NOMO-1 (cell line): ENCODE results near the gene ATF1.
"Not testable (repeated sequence)": the region's sequence is repeated elsewhere in the genome, so short reads cannot be mapped to it uniquely, and the experiment has no call there.

ENCODE experiments used
- DNase-seq, 2 experiments: peaks; one replicate each; lab custom pipeline; 2025; ENCODE audit not compliant: unreplicated experiment in 2 of 2; lab: John Stamatoyannopoulos, UW

ATF1 gene

DNA sequence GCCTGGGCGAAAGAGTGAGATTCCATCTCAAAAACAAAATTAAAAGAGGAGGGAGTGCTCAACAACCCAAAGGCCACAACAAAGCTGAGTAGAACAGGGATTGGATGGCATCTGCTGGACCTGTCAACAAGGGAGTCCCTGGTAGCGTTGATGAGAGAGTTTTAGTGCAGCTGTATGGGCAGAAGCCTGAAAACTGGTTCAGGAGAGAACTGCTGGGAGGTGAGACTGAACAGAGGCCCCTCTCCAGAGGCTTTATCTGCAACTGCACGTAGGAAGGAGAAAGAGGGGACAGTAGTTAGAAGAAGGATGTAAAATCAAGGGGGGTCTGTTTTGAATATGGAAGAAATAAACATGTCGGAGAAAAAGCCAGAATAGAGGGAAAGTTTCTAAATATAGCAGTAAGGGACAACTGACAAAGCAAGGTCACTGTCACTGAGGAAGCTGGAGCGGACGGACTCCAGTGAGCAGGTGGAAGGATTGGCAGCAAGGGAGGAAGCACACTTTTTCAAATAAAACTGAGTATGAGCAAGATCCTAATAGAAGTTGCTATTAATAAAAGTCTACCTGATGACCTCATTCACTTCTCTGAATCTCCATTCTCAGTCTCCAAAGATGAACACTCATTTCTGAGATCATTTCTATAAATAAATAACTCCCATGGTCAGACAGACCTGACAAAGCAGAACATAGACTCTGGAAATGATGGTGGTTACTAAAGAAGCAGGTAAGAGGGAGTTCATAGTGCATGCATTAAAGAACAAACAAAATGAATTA, 11.8 kb upstream of the ATF1 start:
- no peak for DNase-seq

DNA sequence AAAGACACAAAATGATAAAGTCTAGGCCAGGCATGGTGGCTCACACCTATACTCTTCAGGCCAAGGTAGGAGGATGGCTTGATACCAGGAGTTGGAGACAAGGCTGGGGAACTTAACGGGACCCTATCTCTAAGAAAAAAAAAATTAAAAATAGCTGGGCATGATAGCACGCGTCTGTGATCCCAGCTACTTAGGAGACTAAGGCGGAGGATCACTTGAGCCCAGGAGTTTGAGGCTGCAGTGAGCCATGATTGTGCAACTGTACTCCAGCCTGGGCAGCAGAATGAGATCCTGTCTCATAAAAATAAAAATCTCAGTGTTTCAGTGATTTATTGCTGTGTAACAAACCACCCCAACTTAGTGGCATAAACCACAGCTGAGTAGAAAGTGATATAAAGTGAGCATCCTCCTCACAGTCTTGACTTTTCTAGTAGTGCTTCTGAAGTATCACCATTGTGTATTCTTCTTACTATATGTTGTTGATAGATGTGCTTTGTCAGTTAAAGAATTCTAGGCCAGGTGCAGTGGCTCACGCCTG, 10.6 kb upstream of the ATF1 start:
- no peak for DNase-seq

DNA sequence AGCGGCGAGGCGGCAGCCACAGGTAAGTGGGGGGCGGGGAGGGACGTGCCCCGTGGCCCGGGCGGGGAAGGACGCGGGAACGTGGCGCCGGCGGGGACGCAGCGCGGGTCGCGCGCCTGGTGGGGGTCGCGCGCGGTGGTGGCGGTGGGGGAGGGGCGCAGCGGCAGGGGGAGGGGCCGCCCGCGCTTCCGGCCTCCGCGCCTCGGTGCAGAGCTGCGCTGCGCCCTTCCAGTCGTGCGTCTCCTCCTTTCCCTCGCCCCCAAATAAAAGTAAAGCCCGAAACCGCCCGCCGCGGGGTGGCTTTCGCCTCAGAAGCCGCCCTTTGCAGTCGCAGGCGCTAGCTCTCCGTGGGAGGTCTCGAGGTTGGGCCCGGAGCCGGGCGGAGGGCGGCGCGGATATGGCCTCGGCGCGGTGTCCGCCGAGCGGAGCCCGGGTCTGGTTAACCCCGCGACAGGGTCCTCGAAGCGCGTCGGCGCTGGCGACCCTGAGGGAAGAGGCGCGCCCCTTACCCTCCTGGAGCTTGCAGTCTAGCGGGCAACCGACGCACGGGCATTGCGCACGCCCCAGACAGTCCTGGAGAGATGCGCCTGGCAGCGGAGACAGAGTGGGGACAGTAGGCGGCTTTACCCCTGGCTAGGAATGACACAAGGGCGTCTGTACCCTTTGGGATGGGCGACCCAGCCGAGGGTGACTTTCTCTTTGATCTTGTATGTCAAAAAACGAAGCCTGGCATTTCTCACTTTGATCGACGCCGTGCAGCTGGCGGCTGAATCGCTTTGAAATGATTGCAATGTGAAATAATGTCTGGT, 589 bp downstream of the ATF1 start:
- DNase-seq: peak; percentile 51 to 70

DNA sequence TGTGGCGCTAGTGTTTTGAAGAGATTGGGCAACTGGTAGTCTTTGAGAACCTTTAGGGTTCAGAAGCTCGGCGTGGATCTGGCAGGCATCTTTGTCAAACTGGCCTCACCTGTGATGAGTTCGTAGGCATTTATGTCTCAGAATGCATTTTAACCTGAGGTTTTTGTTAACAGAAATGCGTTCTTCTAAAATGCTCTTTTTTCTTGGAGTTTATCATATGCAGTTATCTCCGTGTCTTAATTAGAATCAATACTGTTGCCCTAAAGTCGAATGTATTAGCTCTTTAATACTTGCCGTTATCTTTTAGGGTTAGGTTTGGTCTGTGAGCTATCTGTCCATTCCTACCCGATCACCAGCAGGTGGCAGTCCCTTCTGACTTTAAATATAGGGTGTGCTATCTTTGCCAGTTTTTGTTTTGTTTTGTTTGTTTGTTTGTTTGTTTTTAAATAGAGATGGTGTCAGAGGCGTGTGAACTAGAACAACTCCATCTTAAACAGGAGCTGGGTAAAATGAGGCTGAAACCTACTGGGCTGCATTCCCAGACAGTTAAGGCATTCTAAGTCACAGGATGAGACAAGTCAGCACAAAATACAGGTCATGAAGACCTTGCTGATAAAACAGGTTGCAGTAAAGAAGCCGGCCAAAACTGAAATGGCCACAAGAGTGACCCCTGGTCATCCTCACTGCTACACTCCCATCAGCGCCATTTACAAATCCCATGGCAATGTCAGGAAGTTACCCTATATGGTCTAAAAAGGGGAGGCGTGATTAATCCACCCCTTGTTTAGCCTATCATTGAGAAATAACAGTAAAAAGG, 1.4 kb downstream of the ATF1 start:
- peak; percentile 24 to 48 for DNase-seq

DNA sequence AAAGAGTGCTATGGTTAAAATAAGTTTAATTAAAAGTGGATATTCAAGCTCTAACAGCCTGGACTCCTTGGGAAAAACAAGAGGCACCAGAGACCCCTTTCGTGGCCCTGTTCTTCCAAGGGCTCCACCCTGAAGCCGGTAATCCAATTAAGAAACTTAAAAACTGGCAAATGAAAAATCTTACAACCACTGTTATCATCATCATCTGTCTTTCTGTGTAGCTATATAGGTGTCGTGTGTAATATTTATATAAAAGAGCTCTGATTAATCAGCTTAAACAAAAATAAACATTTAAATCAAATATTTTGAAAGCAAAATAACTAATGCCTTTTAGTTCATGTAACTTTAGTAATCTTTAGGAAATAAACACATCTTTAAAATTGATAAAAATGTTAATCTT, 4.5 kb downstream of the ATF1 start:
- no peak for DNase-seq

DNA sequence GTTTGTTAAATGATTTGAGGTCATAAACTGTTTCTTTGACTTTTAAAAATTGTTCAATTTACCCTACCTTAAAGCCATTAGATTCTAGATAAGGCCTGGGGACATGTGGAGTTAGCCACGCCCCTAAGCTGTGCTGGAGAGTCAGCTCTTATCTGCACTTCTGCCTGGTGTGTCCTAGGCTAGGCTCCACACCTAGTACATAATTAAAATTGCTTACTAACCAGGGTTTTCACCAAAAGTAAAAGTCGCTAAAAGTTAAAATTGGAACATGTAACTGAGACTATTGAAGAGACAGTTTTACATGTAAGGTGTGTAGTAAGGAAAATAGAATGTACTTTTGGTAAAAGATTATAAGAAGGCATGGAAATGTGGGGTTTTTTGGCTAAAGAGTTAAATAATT, 4.9 kb downstream of the ATF1 start:
- DNase-seq: not testable (repeated sequence)

DNA sequence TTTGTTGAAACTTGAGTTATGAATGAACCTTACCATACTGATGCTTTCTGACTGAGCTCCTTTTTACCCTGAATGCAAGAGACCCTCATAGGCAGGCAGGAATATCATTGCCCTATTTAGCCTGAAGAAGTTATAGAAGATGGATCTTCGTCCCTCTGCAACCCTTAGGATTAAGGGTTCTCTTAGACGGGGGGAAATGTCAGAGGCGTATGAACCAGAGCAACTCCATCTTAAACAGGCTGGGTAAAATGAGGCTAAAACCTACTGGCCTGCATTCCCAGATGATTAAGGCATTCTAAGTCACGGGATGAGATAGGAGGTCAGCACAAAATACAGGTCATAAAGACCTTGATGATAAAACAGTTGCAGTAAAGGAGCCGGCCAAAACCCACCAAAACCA, 7.5 kb downstream of the ATF1 start:
- DNase-seq: no peak

DNA sequence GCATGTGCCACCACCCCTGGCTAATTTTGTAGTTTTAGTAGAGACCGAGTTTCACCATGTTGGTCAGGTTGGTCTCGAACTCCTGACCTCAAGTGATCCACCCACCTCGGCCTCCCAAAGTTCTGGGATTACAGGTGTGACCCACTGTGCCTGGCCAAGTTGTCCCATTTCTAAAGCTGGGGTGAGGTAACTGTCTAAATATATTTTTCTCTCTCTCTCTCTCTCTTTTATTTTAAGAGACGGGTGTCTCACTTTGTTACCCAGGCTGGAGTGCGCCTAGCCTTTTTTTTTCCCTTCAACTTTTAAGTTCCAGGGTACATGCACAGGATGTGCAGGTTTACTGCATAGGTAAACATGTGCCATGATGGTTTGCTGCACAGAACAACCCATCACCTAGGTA, 8.6 kb downstream of the ATF1 start:
- DNase-seq: no peak

DNA sequence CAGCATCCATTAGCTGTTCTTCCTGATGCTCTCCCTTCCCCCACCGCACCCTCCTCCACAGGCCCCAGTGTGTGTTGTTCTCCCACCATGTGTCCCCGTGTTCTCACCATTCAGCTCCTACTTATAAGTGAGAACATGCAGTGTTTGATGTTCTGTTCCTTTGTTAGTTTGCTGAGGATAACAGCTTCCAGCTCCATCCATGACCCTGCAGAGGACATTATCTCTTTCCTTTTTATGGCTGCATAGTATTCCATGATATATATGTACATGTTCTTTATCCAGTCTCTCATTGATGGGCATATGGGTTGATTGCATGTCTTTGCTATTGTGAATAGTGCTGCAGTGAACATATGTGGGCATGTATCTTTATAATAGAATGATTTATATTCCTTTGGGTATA, 9.0 kb downstream of the ATF1 start:
- DNase-seq: no peak

DNA sequence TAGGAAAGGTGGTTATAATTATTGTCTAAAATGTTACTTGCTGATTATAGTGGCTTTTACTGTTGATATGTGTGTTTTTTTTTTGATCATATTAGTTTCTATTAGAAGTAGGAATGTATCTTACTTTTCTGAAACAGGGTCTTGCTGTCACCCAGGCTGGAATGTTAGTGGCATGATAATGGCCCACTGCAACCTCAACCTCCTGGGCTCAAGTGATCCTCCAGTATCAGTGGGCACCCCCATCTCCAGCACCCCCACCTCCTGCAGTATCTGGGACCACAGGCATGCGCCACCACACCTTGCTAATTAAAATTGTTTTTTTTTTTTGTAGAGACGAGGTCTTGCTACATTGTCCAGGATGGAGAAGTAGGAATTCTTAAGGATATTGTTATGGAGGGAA, 11.3 kb downstream of the ATF1 start:
- no peak for DNase-seq

DNA sequence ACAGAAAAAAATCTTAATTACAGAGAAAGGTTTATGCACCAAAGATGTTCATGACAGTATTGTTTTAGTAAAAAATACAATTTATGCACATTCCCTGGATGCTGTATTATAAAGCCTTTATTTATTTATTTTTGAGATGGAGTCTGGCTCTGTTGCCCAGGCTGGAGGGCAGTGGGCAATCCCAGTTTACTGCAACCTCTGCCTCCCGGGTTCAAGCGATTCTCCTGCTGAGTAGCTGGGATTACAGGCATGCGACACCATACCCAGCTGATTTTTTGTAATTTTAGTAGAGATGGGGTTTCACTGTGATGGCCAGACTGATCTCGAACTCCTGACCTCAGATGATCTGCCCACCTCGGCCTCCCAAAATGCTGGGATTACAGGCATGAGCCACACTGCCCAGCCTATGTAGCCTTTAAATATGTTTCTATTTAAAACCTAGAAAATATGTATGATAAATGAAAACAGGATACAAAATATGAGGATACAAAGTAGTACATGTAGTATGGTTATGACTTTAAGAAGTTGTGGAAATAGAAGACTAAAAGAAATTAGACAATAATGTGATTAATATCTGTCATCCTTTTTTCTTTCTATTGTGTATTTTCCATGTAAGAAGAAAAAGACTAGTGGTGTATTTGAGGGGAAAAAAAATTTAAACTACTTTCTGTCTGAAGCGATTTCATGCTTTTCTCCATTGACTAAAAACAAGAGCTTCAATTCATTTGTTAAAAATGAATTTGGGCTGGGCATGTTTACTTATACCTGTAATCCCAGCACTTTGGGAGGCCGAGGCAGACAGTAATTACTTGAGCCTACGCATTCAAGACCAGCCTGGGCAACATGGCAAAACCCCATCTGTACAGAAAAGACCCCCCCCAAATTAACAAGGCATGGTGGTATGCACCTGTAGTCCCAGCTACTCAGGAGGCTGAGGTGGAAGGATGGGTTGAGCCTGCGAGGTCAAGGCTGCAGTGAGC, 13.1 kb downstream of the ATF1 start:
- DNase-seq: no peak

DNA sequence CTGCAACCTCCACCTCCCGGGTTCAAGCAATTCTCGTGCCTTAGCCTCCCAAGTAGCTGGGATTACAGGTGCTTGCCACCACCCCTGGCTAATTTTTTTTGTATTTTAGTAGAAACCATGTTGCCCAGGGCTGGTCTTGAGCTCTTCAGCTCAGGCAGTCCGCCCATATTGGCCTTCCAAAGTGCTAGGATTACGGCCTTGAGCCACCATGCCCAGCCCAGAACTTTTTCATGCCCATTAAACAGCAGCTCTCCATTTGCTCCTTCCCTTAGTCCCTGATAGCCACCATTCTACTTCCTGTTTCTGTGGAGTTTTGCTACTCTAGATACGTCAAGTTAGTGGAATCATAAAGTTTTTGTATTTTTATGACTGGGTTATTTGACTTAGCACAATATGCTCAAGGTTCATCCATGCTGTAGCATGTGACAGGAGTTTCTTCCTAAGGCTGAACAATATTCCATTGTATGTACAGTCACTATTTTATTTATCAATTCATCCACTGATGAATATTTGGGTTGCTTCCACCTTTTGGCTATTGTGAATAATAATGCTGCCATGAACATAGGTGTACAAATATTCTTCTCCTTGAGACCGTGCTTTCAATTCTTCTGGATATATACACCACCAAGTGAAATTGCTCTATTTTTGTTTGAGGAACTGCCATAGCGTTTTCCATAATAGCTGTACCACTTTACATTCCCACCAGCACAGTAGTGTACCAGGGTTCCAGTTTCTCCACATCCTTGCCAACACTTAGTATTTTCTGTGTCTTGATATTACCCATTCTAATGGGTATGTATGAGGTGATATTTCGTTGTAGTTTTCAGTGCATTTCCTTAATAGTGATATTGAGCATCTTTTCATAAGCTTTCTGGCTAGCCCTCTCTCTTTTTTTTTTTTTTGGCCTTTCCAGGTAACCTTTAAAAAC, 15.0 kb downstream of the ATF1 start:
- DNase-seq: no peak

DNA sequence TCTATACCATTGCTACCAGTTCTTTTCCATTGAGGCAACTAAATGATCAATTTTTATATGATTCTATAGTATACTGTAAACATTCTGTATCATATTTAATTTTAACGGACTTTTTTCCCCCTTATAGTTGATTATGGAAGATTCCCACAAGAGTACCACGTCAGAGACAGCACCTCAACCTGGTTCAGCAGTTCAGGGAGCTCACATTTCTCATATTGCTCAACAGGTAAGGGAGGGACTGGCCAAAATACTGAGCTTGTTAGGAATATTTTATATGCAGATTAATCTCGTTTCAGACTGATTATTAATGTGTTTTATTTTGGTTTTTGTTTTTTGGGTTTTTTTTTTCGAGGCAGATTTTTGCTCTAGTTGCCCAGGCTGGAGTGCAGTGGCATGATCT, 16.1 kb downstream of the ATF1 start:
- no peak for DNase-seq

DNA sequence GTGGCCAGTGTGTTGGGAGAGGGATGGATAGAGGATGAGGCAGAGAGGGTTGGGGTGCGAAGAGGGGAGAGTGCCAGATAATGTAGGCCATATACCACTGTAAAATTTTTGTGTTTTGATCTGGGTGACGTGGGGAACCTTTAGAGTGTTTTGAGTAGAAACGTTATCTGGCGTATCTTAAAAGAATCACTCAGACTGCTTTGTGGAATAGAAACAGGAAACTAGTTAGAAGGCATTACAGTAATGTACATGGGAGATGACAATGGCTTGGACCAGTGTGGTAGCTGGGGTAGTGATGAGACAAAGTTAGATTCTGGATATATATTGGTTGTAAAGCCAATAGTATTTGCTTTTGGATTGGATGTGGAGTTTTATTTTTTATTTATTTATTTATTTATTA, 20.6 kb downstream of the ATF1 start:
- DNase-seq: no peak

DNA sequence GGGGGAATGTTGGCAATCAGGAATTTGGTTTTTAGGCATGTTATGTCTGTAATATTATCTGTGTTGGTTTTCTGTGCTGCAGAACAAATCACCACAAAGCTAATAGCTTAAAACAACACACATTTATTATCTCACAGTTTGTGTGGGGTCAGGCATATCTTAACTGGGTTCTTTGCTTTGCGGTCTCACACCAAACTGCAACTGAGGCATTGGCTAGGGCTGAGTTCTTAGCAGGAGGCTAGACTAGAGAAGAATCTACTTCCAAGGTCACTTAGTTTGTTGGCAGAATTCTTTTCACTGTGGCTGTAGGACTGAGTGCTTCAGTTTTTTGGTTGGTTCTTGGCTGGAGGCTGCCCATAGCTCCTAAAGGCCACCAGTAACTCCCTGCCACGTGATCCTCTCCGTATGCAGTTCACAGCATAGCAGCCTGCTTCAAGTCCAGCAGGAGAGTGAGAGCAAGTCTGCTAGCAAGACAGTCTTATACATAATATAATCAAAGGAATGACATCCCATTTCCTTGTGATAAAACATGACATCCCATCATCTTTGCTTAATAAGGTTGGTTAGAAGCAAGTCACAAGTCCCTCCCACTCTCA, 21.6 kb downstream of the ATF1 start:
- DNase-seq: no peak

DNA sequence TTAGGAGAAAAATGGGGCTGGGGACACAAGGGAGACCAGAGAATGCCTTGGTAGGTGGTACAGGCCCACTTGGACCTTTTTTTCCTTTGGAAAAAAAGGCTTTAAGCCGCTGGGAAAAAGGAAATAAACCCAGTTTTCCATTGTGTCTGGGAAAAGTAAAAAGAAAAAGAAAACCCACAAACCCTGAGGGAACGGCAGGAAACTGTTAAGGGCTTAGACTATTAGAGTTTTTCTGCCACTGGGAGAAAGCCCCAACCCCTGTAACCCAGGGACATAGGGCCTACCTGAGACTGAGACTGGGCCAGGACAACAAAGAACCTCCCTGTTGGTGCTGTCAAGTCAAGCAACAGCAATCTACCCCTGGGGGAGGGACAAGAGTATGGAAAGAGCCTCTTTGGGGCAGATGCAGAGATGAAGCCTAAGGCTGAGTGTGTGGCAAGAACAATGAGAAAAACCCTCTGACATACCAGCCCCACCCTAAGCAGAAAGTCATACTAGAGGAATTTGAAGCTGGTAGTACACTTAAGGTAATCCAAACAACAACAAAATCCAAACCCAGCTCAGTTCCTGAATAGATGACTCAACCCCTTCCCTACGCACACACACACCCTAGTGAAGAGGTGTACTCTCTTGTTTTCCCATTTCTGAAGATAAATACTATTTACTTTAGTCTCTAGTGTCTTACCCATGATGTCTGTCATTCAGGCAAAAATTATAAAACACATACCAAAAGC, 22.8 kb downstream of the ATF1 start:
- no peak for DNase-seq

DNA sequence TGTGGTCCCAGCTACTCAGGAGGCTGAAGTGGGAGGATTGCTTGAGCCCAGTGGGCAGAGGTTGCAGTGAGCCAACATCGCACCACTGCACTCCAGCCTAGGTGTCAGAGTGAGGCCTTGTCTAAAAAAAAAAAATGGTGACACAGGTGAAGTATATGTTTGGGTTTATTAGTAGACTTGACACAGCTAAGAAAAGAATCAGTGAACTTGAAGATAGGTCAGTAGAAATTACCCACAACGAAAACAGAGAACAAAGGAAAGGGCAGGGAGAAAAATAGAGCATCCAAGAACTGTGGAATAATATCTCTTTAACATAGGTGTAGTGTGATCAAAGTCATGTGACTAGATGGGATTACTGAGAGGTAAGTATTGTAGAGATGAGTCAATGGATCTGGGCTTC, 23.7 kb downstream of the ATF1 start:
- DNase-seq: no peak

DNA sequence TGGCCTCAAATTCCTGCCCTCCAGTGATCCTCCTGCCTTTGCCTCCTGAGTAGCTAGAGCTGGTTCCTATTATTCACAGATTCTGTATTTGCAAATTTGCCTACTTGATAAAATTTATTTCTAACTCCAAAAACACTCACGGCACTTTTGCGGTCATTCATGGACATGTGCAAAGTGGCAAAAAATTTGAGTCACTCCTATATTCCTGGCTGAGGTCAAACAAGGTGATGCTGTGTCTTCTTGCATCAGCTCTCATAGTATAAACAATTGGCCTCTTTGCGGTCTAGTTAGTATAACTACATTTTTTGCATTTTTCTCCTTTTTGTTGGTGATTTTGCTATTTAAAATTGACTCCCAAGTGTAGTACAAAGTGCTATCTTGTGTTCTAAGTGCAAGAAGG, 24.7 kb downstream of the ATF1 start:
- DNase-seq: no peak
